Stimulated activated CD4-positive, alpha-beta T cell treated with anti-CD3 and anti-CD28 coated beads, Interleukin-15, amount 100 ng/mL, for 48 hours (primary cell): Measurements from ENCODE around the gene NOL4L.

Source experiments
- DNase-seq, 2 donors: peaks; one replicate each; pipeline ENCODE4 v3.0.0-alpha.2; 2020; ENCODE audit warnings: low read depth in 2 of 2

NOL4L gene

DNA sequence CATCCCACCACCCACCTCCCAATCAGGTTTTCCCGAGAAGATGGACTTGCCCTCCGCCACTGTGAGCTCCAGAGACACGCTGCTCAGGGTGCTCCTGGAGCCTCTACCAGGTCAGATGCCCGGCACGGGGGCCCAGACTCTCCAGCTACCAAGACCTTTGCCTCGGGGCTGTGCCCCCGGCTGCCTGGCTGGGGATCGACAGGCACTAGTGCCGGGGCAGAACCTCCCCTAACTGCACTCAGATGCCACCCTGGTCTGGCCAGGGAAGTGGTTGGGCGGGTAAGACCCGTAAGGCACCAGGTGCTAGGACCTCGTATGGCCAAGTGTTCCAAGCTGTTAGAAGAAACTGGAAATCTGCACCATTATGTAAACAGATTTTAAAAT, 126.3 kb downstream of the NOL4L start:
- DNase-seq: no peak

GRCh38 chr20:32458061-32458836, 126.9 kb downstream of the NOL4L start:
- DNase-seq: no peak

DNA sequence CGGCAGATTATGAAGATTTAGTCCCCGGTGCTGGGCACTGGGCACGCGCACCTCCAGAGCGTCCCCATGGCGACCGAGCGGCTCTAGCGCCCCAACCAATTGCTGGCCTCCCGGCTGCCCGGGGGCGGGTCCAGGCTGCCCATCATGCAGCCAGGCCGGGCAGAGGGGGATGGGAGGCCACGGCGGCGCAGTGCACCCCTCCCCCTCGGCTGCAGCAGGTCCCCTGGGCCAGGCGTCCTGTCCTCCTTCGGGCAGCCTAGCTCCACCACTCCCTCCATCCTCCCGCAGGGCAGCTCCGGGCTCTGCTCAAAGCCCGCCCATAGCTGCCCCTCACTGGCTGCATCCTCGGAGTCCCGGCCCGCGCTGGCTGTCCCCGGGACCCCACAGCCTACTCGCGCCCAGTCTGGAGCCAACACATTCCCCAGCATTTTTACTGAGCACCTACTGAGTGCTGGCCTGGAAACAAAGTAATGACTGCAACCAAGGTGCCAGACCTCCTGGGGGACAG, 127.6 kb downstream of the NOL4L start:
- DNase-seq: no peak

GRCh38 chr20:32456869-32457478, 128.2 kb downstream of the NOL4L start:
- DNase-seq: no peak

GRCh38 chr20:32455901-32456701, 129.0 kb downstream of the NOL4L start:
- DNase-seq: no peak

DNA sequence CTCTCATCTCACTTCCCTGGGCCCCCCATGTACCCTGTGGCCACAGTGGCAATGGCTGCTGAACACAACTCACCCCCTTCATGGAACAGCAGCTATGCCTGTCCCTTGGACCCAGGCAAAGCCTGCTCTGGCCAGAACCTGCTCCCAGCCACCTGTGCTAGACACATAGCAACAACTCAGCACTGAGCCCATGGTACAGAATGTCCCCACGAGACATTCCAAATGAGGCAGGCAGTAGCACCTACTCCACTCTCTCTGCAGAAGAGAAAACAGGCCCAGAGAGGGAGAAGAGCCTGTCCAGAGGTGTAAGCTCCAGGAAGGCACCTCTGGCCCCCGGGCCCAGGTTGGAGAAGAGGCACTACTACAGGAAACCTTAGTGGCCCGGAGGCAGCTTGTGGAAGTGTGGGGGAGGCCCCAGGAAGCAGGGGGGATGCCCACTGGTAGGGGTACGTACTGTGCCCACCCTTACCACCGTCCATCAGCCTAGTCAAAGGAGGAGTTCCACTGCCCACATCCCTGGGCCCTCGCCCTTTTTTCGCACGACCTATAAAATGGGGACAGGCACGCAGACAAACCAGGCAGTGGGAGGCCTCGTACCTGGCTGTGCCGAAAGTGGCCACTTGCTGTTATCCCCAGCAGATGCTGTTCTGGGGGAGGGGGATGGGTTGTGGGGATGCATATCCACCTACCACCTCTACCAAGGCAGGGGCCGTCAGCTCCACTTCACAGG, 129.8 kb downstream of the NOL4L start:
- no peak for DNase-seq

DNA sequence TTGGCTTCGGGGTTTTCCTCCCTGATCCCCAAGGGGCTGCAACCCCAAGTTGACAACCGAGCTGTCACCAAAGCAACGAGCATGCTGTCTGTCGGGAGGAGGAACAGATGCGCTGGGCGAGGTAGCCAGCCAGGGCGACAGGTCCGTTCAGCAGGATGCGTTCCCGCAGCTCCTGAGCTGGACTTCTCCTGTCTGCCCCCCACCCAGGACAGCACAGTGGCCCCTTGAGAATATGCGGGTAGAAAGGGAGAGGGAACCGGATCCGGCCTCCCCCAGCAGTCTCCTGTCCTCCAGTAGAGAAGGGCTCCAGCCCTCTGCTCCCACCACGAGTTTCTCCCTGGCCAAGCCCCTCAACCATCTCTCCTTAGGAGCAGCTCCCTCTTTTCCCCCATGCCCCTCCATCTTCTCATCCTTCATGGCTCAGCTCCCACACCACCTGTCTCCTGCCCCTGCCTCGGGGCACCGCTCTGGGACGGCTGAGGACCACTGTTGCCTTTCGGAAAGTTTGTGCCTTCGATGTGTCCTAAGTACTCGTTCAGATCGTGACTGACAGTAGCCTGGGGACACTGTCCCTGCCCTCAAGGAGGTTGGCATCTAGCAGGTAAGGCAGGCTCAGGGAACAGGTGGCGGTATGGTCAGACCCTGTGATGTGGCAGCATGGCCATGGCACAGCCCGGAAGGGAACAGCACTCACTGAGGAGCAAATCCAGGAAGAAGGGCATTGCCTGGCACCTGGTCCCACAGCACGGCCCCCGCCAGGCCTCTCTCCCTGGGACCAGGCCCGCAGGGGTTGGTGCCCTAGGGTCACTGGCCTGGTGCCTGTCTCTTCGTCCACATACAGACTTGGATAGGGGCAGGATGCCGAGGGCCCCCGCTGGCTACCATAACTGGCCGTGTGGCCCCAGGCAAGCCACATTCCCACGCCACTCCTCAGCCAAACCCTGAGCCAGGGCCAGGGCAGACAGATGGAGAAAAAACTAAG, 130.7 kb downstream of the NOL4L start:
- no peak for DNase-seq

DNA sequence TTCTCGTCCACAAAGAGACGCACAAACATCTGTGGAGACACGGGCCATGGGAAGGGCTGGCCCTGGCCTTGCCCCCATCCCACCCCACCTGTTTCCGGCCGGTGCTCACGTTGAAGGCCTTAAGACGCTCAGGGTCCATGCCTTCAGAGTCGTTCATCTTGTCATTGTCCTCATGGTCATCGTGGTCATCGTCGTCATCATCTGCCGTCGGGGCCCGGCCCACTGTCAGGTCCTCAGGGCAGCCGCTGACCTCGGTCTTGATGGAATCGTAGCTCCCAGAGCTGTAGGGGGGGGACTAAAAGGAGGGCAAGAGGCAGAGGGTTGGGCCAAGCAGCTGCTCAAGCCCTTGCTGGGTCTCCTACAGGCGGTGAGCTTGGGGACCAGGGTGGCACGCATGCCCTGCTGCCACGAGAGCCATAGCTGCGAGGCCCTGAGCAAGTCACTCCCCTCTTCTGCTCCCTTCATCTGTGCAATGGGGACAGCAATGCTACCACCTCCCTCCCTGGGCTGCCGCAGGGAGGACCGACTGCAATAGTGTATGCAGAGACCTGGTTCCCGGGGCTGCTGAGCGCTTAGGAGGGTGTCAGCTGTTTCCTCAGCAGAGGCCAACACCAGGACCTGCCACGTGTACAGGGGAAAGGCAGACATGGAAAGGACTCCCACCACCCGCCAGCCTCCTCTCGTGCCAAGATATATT, 131.5 kb downstream of the NOL4L start:
- DNase-seq: no peak

GRCh38 chr20:32452776-32453466, 132.2 kb downstream of the NOL4L start:
- DNase-seq: no peak

DNA sequence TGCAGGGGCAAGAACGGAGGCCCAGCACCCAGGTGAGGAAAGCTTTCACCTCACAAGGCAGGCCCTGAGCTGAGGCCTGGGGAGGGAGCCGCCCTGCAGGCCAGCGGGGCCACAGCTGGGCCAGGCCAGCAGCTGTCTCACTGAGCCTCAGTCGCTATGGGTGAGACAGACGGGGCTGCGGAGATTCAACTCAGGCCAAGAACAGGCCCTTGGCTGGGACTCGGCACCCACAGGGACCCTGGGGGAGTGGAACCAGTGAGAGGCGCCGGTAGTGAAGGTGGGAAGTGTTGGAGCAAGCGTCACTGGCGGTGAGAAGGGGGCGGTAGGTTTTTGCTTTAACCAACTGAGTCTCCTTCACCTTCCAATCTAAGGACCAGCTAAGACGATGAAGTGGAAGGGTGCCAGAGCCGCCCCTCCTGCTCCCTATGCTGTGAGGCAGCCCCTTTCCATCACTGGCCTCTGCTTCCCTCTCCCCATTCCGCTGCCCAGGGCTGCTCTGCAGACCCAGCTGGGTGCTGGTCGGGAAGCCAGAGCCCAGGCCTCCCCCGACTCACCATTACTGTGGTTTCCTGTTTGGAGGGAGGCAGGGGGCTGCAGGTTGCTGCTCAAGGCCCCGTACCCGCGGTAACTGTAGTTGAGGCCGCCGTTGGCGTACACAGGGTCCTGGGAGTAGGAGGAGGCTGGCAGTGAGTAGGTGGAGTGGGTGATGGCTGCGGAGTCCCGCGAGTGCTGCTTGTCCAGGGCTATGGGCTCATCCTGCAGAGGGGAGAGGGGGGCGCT, 133.3 kb downstream of the NOL4L start:
- DNase-seq: no peak

- DNase-seq: no peak
Observed at GRCh38 chr20:32451340-32451681, 133.8 kb downstream of the NOL4L start.

- DNase-seq: no peak
Observed at GRCh38 chr20:32450484-32451061, 134.6 kb downstream of the NOL4L start.

GRCh38 chr20:32449890-32450401, 135.2 kb downstream of the NOL4L start:
- DNase-seq: no peak

DNA sequence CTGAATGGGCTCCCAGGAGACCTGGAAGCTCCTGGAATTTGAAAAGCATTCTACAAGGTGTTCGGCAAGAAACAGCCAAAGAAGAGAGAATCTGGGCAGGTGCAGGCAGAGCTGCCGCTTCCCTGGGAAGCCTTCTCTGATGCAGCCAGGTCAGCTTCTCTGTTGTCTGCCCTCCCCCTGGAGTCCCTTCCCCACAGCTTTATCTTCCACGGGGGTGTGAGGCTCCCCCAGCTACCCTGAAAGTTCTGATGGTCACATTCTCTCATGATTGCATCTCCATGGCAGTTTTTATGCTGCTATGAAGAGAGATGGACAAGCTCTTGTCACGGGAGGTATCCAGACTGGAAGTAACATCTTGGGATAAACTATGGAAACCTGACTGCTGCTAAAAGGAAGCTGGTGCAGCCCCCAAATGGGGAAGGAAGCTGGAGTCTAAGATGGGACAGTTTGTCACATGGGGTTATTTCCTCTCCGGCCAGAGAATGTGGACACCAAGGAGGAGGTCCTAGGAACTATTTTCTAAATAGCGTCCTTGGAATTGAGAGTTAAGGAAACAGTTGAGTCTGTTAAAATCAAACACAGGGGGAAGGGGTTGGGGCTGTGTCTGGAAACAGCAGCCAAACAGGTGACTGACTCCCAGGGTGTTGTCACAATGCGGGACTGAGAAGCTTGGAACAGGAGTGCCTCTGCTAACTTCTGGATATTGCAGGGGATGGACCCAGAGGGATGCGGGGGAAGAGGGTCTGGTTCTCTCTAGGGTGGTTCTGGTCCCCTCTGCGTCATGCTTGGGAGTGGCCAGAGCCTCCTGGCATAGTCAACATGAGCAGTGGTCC, 135.9 kb downstream of the NOL4L start:
- no peak for DNase-seq

- no peak for DNase-seq
Observed at GRCh38 chr20:32448306-32449056, 136.7 kb downstream of the NOL4L start.
